Right lung (tissue), 5 donors: Measurements from ENCODE around the gene TMEM38A. TPM values are rescaled to one million over a fixed set of nuclear protein-coding genes. Genes with fewer than 3 reads are reported as not detected.
A peak's percentile ranks its signal among the peaks of the same experiment; 100 is the strongest.
"Not testable (repeated sequence)": the region's sequence is repeated elsewhere in the genome, so short reads cannot be mapped to it uniquely, and the experiment has no call there.

Experiments used
- DNase-seq, 2 donors: peaks; one replicate each; pipeline ENCODE4 v3.0.0-alpha.2; 2013
- polyA plus RNA-seq, 5 donors: library from polyadenylated mRNA; unstranded; fragments of 120-200 nt; gene quantifications; one replicate each; pipeline versions ENCODE4 v1.2.1 to v1.2.3, GENCODE V29; 2013; ENCODE audit warnings: inconsistent platforms in 1 of 5, low replicate concordance in 1 of 5; ENCODE audit not compliant: insufficient read length in 5 of 5, insufficient read depth in 1 of 5

The TMEM38A gene
- polyA plus RNA-seq, 5 donors, result 3.2 to 8.9 (median 3.8) TPM

GRCh38 chr19:16631465-16631864, 29.5 kb upstream of the TMEM38A start:
- no peak for DNase-seq

DNA sequence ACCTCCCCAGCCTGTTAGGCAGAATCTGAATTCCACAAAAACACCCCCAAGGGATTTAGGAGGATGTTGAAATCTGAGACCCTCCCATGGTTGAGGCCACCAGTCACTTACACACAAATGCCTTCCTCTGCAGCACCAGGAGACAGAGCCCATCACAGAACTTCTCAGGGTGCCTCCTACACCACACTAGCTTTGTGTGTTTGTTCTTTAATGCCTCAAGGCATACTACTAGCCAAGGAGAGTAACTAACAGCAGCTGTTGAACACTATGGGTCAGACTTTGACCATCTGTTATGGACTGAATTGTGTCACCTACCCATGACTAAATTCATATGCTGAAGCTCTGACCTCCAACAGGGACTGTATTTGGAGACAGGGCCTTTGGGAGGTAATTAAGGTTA, 23.4 kb upstream of the TMEM38A start:
- no peak for DNase-seq

DNA sequence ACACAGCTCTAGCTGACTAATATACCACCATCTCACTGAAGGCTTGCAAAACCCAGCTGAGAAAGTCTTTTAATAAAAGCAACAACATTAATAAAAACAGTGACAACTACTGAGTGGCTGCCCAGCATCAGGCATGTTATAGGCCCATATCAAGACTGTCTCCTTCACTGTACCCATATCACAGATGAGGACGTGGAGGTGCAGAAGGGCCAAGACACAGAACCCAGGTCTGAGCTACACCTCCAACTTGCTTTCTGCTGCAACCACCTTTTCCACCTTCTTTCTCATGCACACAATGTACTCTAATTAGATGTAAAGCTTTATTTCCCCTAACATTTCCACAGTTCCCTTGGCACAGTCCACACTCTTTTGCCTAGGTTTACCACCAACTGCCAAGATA, 22.3 kb upstream of the TMEM38A start:
- no peak for DNase-seq

DNA sequence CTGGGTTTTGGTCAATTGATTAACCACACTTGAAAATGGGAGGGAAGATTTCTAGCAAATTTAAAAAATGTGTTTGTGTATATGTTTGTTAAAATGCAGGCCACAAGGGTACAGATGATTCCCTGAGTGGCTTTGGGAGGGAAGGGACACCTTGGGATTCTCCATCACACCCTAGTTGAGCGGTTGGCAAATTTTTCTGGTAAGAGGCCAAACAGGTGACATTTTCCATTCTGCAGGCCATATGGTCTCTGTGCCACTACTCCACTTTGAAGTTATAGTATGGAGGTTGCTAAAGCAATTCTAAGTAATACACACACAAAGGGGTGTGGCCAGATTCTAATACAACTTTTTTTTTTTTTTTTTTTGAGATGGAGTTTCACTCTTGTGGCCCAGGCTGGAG, 20.0 kb upstream of the TMEM38A start:
- no peak for DNase-seq

- DNase-seq, result no peak
Observed at GRCh38 chr19:16641695-16642094, 19.2 kb upstream of the TMEM38A start.

- no peak for DNase-seq
Observed at GRCh38 chr19:16645140-16645539, 15.8 kb upstream of the TMEM38A start.

DNA sequence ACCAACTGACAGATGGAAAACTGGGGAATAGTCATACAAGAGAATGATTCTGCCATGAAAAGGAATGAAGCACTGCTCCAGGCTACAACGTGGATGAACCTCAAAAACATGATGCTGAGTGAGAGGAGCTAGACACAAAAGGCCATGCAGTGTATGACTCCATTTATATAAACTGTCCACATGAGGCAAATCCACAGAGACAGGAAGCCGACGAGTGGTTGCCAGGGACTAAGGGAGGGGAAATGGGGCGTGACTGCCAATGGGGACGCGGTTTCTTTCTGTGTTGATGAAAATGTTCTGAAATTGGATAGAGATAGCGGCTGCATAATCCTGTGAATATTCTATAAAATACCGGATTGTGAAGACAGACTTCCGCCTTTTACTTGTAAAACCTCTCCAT, 11.2 kb upstream of the TMEM38A start:
- no peak for DNase-seq

GRCh38 chr19:16650821-16651220, 10.1 kb upstream of the TMEM38A start:
- DNase-seq, result no peak

- DNase-seq, result not testable (repeated sequence)
Observed at GRCh38 chr19:16651421-16652188, 9.3 kb upstream of the TMEM38A start.

- no peak for DNase-seq
Observed at GRCh38 chr19:16652854-16653253, 8.1 kb upstream of the TMEM38A start.

DNA sequence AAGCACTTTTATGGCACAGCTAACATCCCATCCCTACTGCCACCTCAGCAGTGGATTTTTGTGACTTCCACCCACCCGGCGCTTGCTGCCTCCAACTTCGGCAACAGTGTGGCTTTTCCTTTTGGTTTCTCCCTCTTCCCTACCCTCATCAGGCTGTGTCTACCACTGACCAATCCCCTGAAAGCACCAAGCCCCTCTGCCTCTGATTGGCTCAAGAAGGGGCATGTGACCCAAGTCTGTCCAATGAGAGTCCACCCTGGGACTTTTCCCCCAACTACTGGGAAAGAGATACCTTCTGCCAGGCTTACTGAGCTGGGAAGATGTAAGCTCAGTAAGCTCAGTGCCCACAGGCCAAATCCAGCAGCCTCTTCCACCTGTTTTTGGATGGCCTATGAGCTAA, 6.8 kb upstream of the TMEM38A start:
- no peak for DNase-seq

DNA sequence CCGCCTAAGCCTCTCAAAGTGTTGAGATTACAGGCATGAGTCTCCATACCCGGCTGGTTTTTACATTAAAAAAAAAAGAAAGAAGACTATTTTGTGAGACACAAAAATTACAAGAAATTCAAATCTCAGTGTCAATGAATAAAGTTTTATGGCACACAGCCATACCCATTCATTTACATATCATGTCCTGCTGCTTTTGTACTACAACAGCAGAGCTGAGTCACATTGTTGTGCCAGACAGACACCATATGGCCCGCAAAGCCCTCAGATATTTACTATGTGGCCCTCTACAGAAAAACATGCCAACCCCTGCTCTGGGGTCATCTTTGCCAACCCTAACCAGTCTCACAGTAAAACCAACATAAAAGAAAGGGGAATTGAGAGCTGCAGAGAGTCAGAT, 6.3 kb upstream of the TMEM38A start:
- no peak for DNase-seq

DNA sequence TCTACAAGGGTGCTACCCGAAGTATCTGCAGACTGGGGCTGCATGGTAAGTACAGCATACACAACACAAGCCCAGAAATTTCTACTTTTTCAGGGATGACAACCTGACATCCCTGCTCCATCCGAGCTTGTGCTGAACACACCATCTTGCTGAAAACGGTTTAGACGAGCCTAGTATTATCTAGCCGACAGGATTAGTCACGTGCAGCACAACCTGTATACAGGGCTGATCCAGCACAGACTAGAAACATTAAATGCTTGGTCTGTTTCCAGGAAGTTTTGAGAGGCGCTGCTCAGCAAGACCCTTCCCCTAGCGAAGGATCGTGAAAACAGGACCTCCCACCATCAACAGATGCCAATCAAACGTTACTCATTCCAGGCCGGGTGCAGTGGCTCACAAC, 5.2 kb upstream of the TMEM38A start:
- DNase-seq, result no peak

DNA sequence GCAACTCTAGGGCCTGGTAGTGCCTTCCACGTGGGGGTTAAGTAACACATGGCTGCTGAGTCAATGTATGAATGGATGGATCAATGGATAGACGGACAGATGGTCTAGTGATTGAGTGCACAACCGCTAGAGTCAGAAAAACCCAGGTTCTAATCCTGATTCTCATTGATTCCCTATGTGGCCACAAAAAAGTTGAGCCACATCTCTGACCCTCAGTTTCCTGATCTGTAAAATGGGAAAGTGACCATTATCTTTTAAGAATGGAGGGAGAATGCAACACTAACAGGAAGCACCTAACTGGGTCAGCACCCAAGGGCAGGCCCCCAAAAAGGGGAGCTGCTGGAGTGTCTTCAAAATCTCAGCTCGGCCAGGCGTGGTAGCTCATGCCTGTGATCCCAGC, 3.6 kb upstream of the TMEM38A start:
- no peak for DNase-seq

GRCh38 chr19:16659464-16659831, 1.5 kb upstream of the TMEM38A start:
- DNase-seq, result no peak

DNA sequence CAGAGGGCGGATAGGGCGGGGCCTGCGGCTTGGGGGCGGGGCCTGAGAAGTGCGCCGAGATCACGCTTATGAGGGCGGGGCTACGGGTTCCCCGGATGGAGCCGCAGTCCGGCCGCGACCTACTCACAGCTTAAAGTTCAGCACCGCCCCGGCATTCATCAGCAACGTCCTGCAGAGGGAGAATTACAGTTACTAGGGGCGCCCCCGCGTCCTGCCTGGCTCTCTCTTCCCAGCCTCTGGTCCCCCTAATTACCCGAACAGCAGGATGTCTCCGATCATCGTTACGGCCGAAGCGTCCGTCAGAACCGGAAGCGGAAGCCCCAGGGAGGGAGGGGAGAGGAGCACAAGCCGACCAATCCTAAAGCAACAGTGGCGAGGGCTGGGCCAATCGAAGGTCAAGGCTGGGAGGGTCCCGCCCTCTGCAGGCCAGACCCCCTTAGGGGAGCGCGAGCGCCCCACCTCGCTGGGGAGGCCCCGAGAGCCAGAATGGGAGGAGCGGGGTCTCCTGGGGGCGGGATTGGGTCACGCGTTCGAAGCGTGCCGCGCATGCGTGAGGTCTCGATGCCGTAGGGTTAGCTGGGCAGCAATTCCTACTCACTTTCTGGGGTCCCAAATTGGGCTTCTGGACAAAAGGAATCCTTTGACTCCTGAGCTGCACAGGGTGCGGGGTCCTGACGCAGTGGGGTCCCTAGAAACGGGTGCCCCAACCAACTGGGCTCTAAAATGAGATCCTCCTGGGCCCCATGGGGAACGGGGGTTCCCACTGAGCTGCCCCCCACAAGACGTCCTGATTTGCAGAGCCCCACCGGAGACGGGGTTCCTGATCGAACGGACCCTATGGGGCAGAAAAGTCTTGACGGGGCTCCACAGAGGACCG, 869 bp upstream of the TMEM38A start, which contains the start of gene SMIM7:
TSS of gene SMIM7 (minus strand) at position 313 of the 877 bp plus-strand sequence. CDS start at position 279, 34 bp downstream.
- DNase-seq, result peak; percentile 99

GRCh38 chr19:16661480-16662034, 618 bp downstream of the TMEM38A start:
- DNase-seq, result no peak

DNA sequence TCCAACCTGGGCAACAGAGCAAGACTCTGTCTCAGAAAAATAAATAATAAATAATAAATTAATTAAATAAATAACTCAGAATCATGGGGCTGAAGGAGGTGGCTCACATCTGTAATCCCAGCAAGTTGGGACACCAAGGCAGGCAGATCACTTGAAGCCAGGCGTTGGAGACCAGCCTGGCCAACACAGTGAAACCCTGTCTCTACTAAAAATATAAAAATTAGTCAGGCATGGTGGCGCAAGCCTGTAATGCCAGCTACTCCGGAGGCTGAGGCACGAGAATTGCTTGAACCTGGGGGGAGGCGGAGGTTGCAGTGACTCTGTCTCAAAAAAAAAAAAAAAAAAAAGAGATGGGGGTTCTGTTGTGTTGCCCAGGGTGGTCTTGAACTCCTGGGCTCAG, 7.2 kb downstream of the TMEM38A start:
- DNase-seq, result no peak

GRCh38 chr19:16668702-16669101, 7.8 kb downstream of the TMEM38A start:
- DNase-seq, result not testable (repeated sequence)

GRCh38 chr19:16670291-16670690, 9.4 kb downstream of the TMEM38A start:
- DNase-seq, result no peak

- DNase-seq, result no peak
Observed at GRCh38 chr19:16671652-16672274, 10.8 kb downstream of the TMEM38A start.

DNA sequence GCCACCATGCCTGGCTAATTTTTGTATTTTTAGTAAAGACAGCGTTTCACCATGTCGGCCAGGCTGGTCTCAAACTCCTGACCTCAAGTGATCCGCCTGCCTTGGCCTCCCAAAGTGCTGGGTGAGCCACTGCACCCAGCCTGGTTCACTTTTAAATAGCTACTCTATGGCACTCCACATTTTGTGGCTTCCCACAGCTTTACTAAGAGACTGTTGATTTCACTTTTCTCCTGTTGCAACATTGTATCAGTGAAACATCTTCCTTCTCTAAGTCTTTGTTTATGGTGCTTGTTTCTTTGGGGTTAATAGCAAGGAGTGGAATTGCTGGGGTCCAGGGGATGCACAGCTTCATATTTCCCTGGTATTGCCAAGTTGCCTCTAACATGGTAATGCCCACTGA, 12.3 kb downstream of the TMEM38A start:
- DNase-seq, result no peak
